HG02885 (cell line): ENCODE measurements around the gene TPST2.

Experiments used
- ATAC-seq: cut with Tn5 transposase; IDR thresholded peaks from one replicate; pipeline ENCODE4 v1.9.1; 2021; ENCODE audit warnings: mild to moderate bottlenecking; ENCODE audit not compliant: unreplicated experiment, poor library complexity

Gene TPST2

DNA sequence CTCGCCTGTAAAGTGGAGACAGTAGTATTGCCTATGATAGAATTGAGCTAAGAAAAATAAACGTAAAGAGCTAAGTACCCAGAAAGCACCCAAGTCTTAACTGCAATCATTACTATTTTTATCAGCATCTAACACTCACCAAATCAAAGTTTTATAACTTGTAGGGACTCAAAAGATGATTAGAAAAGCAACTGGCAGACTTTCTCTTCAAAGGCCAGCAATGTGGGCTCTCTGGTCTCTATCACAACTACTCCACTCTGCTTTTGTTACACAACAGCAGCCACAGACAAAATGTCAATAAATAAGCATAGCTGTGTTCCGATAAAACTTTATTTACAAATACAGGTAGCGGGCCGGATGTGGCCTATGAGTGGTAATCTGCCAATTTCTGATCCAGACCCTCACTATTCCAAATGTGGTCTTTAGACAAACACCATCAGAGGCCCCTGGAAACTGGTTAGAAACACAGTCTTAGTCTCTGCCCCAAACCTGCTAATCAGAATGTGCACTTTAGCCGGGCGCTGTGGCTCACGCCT is 8.2 kb downstream of the TPST2 start:
- no peak for ATAC-seq

DNA sequence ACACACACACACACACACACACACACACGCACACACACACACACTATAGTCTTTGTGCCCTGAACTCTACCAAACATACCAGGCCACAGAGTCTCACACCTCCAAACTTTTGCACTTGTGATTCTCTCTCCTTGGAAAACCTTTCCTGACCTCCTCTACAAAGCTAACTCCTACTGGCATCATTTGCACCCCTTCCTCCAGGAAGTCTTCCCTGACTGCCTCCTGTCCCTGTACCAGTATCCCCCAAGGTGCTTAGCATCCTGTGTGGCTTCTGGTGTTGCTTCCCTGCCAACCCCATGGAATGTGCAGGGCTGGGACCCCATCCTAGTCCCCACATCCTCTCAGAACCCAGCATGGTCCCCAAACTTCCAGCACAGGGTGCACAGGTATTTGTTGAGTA is 8.9 kb downstream of the TPST2 start:
- no peak for ATAC-seq

DNA sequence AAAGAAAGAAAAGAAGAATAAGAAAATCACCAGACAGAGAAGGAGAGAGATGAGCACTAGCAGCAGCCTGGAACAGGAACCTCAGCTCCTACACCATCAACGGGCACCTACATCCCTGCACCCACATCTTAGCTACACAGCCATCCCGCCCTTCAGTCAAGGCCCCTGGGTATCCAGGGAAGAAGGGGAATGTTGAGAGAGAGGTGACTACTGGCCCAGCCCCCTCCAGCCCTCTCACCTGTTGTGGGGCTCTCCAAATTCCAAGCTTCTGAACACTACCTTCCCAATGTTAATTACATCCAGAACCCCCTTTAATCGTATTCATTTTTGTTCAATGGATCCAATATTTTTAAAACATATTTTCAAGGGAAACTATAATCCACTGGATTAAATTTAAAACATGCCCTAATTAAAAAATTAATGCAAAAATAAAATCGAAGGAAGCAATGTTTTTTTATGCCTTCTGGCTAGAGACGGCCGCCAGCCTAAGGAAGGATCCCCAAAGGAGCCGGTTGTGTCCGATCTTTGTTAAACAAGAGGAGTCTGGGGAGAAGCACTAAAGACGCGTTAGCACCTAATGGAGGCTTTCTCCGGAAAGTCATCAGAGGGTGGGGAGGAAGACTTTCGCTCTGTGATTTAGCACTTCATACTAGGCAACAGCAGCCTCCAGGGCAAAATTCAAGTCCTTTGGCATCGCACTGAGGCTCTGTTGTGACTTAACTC is 9.5 kb downstream of the TPST2 start:
- no peak for ATAC-seq

GRCh38 chr22:26579331-26579886 is 10.5 kb downstream of the TPST2 start:
- ATAC-seq, result peak; percentile 67

DNA sequence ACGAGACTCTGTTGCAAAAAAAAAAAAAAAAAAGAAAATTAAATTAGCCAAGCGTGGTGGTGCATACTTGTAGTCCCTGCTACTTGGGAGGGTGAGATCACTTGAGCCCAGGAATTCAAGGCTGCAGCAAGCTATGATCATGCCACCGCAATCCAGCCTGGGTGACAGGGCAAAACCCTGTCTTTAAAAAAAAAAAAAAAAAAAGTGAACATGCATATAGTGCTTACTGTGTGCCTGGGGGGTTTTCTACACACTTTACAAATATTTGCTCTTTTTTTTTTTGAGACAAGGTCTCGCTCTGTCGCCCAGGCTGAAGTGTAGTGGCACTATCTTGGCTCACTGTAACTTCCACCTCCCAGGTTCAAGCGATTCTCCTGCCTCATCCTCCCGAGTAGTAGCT is 12.9 kb downstream of the TPST2 start:
- ATAC-seq, result no peak

DNA sequence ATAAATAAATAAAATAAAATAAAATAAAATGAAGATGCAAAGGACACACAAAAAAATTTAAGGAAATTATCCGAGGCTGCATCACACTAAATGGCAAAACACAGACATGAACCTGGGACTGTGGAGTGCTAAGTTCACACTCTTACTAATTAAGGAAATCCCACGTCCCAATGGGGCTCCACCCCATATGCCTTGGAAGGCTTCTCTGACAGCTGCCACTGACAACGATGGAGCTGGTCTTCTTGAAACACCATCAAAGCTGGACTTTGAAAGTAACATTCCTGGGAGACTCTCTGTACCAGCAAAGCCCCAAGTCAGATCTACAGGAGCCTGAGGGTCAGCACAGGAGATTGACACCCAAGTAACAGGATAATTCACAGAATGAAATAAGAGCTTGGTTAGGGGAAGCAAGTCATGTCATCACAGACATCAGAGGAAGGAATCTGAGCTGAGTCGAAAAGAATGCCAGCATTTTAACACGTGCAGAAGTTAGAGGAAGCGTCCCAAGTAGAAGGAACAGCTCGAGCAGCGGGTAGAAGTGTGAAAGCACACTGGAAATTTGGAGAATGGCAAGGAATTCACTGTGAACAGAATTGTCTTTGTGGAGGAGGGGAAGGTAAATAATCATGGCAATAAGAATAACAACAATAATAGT is 13.8 kb downstream of the TPST2 start:
- no peak for ATAC-seq

DNA sequence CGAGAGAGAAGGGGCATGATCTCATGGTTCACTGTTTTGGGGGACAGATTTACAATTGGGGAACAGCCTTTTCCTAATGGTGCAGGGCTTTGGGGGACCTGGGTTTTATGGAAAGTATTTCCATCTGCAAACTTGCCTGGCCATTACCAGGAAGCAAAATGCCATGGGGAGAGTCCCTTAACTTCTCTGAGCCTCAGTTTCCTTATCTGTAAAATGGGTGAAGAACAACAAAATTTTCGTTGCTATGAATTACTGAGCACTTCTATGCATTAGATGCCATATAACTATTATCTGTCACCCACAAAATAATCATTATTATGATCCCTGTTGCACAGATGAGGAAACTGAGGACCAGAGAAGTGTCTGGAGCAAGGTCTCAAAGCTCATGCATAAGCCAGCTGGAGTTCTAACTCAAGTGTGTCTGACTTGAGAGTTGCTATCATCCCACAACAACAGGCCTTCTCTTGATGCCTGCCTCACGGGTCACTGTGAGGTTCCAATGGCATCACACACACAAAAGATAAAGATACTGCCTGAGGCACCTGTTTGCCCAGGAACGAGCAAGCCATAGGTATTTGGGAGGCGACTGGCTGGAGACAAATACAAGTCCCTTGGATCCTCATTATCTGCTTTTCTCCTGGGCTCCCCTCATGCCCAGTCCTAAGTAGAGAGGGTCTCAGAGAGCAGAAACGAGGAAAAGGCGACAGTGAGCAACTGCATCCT is 15.8 kb downstream of the TPST2 start:
- ATAC-seq, result no peak

GRCh38 chr22:26573026-26573662 is 16.8 kb downstream of the TPST2 start:
- no peak for ATAC-seq

DNA sequence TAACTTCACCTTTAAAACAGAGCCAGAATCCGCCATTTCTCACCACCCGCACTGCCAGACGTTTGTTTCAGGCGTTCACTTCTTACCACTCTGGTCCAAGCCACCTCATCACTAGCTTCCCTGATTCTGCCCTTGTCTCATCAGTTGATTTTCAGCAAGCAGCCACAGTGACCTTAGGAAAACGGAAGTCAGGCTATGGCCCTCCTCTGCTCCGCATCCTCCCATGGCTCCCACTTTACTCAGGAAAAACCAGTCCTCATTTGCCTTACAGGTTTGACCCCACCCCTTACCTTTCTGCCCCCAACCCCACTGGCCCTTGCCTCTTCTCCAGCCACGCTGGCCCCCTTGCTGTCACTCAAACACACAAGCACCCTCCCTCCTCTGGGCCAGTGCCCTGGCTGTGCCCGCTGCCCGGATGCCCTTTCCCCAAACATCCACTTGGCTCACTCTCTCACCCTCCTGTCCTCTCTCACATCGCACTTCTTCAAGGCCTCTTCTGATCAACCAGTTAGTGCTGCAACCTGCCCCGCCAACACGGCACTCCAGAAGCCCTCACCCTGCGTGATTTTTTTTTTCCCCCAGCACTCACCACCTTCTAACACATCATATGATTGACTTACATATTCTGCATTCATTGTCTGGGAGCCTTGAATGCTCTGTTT is 18.9 kb downstream of the TPST2 start:
- ATAC-seq, result no peak

- ATAC-seq, result no peak
Measured at GRCh38 chr22:26570115-26570514, 19.8 kb downstream of the TPST2 start.

DNA sequence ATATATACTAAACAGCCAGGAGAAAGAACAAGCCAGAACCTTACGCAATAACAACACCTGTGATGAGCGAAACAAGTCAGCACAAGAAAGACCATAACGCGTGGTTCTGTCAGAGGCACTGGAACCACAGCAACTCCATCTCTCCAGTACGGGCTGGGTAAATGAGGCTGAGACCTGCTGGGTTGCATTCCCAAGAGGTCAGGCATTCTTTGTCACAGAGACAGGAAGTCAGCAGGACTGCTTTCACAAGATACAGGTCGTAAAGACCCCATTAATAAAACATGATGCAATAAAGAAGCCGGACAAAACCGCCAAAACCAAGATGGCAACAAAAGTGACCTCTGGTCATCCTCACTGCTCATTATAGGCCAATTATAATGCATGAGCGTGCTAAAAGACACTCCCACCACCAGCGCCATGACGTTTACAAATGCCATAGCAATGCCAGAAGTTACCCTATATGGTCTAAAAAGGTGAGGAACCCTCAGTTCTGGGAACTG is 21.7 kb downstream of the TPST2 start:
- no peak for ATAC-seq

- ATAC-seq, result no peak
Measured at GRCh38 chr22:26567610-26568009, 22.3 kb downstream of the TPST2 start.

GRCh38 chr22:26566994-26567393 is 22.9 kb downstream of the TPST2 start:
- no peak for ATAC-seq

GRCh38 chr22:26565889-26566288 is 24.0 kb downstream of the TPST2 start:
- ATAC-seq, result no peak

DNA sequence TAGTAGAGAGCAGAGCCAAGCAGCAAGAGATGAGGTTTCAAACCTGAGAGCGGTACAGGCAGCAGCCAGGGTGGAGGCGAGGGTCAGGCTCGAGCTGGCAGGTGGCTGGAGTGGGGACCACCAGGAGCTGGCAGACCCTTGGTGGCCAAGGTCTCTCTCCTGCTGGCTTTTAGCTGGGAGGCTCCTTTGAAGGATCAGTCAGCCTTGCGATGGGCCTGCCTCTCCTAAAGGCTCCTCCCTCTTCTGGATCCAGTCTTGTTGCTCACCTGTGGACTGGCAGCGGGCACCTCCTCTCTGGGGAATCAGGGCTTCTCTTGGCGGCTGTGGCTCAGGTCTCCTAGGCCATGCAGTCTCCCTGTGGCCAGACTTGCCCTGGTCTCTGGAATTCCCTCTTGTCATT is 24.8 kb downstream of the TPST2 start:
- no peak for ATAC-seq

- ATAC-seq, result no peak
Measured at GRCh38 chr22:26564672-26565071, 25.3 kb downstream of the TPST2 start.

DNA sequence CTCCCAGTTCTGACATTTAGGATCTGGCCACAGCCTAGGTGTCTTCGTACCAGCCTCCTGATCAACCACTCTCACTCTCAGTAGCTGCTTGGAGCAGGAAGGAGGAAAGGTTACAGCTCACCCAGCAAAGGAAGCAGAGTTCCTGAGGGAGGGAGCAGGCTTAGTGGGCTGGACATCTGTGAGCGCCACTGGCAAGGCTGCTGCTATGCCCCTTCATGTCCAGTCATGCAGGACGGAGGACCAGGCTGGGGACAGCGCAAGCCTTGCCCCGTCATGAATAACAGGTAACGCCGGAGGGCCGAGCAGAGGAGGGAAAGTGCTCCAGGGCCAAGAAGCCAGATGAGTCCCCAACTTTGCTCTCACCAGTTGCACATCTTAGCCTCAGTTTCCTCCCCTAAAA is 25.8 kb downstream of the TPST2 start:
- ATAC-seq, result no peak

GRCh38 chr22:26563022-26563421 is 26.9 kb downstream of the TPST2 start:
- ATAC-seq, result no peak

DNA sequence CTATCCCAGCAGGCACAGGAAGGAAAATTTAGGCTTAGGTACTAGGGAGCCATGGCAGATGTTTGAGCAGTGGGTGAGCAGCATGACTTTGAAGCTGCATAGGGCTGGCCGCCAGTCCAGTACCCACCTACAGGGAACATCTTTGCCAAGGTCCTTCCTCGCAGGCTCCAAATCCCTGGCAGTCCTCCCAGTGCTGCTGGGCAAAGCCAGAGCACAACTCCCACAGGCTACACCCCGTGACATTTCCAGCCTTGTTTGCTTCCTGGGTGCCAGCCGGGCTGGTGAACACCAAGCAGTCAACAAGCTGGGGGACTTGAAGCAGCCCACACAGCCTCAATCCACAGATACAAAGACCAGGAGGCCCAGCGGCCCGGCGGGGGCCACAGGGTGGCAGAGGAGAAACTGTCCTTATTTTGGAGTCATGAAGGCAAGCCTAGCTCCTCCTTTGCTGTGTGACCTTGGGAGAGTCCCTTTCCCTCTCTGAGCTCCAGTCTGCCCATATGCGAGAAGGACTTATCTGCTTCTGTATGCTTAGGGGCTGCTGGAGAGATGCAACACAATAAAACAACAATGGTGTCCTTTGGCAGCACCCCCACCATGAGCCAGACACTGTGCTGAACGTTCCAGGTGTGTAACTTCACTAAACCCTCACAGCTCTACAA is 28.0 kb downstream of the TPST2 start:
- no peak for ATAC-seq
